Panc1 (cell line): Measurements from ENCODE around the gene SIRPD.

ENCODE experiments used
- POLR2AphosphoS5 ChIP-seq: IDR thresholded peaks from 2 replicates; pipeline ENCODE4 v1.6.1; 2012; ENCODE audit warnings: mild to moderate bottlenecking, low read depth, low read length, moderate library complexity
- TF ChIP-seq, protein P1 (sequence below): fragments of 450-650 bp; IDR thresholded peaks from 2 replicates; pipeline ENCODE4 v1.5.1; 2017; ENCODE audit warnings: mild to moderate bottlenecking

DNA sequence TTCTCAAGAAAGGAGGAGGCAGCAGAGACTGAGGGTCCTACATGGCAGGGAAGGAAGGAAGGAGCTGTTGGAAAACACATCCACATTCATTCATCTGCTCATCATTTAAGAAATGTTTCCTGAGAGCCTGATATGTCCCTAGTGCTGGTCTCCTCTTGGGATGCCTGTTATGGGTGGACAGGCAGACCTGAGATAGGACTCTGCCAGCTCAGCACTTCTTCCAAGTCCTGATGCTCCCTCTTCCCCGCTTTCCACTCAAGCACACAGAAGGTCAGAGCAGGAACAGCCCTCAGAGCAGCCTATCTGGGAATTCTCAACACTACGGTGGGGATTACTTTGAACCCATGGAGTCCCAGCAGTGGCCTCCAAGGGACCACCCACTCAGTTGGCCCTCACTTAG lies 8.0 kb upstream of the SIRPD start:
- TF ChIP-seq, protein P1, sequence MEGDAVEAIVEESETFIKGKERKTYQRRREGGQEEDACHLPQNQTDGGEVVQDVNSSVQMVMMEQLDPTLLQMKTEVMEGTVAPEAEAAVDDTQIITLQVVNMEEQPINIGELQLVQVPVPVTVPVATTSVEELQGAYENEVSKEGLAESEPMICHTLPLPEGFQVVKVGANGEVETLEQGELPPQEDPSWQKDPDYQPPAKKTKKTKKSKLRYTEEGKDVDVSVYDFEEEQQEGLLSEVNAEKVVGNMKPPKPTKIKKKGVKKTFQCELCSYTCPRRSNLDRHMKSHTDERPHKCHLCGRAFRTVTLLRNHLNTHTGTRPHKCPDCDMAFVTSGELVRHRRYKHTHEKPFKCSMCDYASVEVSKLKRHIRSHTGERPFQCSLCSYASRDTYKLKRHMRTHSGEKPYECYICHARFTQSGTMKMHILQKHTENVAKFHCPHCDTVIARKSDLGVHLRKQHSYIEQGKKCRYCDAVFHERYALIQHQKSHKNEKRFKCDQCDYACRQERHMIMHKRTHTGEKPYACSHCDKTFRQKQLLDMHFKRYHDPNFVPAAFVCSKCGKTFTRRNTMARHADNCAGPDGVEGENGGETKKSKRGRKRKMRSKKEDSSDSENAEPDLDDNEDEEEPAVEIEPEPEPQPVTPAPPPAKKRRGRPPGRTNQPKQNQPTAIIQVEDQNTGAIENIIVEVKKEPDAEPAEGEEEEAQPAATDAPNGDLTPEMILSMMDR = no peak
- TF ChIP-seq POLR2AphosphoS5 = no peak
